ENCODE results near the gene B4GALT6.
"Not testable (repeated sequence)": the region's sequence is repeated elsewhere in the genome, so short reads cannot be mapped to it uniquely, and the experiment has no call there.

Gene B4GALT6
- 0.49 to 1.9 (median 0.90) reads per million in 4 experiments for total RNA-seq

GRCh38 chr18:31684279-31685096 is at the start of gene B4GALT6:
TSS of gene B4GALT6 (minus strand) at chr18:31684581. CDS start at chr18:31684426, 155 bp downstream.
- no peak for DNase-seq

GRCh38 chr18:31731628-31732027 is 47.2 kb upstream of the B4GALT6 start:
- DNase-seq: no peak

DNA sequence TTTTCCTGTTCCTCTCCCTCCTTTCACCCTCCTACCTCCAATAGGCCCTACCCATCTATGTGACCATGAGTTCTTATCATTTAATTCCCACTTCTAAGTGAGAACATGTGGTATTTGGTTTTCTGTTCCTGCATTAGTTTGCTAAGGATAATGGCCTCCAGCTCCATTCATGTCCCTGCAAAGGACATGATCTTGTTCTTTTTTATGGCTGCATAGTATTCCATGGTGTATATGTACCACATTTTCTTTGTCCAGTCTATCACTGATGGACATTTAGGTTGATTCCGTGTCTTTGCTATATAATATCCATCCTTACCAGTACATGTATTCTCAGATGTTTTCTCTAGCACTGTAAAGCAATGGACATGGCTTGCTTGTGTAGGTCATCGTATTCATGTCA is 44.8 kb upstream of the B4GALT6 start:
- DNase-seq: not testable (repeated sequence)

DNA sequence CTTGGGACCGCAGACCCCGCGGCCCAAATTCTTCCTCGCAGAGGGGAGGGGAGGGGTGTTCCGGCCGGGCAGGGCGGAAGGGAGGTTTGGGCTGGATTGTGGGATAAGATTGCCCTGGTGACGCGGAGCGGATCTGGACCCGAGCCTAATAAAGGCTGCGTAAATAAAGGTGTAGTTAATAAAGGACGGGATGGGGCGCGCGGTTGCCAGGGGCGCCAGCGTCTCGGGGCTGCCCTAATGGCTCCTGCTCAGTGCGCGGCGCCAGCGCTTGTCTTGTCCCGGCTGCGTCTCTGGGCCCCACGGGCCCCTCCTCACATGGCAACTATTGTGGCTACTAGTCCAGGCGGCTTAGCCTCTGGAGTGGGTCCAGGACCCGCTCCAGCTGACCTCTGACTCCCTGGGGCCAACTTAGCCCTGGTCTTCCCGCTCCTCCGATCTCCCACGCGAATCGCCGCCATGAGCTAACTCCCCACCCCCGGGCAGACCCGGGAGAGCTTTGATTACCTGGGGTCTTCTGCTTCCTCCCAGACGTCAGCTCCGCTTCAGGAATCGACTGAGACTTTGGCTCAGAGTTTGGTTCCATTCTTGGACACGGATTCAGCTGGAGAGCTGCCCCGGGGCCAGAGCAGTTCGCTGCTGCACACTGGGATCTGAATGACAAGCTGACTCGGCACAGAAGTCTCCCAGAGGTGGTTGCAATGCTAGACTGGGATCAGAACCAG is 39.8 kb upstream of the B4GALT6 start:
- DNase-seq: no peak

GRCh38 chr18:31723639-31723989 is 39.2 kb upstream of the B4GALT6 start:
- no peak for DNase-seq

DNA sequence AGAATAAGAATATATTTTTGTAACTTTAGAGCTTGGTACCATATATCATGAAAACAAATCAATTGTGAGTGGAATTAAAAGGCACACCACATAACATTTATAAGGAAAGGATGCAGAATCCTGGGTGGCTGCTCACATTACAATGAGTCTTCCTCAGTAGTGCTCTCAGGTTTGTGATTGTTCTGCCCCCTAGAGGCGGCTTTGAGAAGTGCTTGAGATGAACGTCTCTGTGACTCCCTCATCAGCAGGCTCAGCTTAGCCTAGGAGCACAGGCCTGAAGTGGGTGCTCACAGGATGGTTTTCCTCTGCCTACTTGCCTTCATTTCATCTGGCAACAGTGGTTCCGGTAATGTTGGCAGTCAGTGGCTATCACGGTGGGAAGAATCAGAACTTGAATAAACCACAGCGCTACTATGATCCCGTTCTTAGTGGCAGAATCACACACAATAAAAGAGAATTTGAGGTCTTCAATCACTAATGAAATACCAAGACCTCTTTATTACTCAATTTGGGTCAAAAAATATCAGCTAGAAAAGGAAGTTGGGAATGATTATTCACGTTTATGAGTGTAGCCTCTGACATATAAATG is 38.1 kb upstream of the B4GALT6 start:
- peak; percentile 46 for DNase-seq

GRCh38 chr18:31721601-31722000 is 37.2 kb upstream of the B4GALT6 start:
- DNase-seq: no peak

DNA sequence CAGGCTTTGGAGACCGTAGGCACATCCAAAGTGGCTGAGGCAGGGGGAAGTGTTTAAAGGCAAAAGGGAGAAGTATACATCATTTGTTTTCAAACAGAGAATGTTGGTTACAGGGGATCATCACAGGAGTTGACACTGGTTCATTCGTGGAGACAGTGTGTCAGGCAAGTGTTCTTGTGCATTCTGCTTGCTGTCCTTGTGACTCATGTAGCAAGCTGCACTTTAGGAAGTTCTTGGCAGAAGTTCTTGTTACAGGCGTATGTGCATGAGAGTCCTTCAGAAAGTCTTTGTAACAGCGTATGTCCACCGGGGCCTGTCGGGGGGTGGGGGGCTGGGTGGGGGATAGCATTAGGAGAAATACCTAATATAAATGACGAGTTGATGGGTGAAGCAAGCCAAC is 36.5 kb upstream of the B4GALT6 start:
- DNase-seq: no peak

DNA sequence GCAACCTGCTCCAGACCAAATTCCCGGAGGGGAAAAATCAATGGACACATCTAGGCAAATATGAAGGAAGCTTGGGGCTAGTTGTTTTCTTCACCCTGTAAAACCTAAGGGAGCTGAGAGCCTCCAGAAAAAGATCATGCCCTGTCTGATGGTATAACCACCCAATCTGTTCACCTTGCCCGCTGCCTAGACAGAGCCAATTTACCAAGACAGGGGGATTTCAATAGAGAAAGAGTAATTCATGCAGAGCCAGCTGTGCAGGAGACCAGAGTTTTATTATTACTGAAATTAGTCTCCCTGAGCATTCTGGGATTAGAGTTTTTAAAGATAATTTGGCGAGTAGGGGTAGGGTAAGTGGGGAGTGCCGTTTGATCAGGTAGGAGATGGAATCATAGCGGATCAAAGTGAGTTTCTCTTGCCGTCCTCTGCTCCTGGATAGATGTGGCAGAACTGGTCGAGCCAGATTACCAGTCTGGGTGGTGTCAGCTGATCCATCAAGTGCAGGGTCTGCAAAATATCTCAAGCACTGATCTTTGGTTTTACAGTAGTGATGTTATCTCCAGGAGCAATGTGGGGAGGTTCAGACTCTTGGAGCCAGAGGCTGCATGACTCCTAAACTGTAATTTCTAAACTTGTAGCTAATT is 35.1 kb upstream of the B4GALT6 start:
- DNase-seq: no peak

DNA sequence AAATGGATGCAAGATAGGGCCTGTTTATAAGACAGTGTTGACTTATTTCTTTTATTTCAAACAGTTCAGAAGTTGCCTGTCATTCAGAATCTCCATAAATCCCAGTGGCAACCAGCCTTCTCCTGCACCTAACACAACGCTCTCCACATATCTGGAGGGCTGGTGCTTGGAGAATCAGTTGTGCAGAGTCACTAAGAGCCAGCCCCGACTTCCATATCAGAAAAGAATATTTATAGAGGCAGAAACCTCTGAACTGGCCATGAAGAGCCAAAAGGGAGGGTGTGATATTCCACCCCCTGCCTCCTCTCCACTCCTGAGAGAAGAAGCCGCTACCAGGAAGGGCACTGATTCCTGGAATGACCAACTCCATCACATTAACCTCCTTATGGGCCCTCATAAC is 34.0 kb upstream of the B4GALT6 start:
- DNase-seq: no peak

- no peak for DNase-seq
These were observed 32.0 kb upstream of the B4GALT6 start for GRCh38 chr18:31716362-31716761.

DNA sequence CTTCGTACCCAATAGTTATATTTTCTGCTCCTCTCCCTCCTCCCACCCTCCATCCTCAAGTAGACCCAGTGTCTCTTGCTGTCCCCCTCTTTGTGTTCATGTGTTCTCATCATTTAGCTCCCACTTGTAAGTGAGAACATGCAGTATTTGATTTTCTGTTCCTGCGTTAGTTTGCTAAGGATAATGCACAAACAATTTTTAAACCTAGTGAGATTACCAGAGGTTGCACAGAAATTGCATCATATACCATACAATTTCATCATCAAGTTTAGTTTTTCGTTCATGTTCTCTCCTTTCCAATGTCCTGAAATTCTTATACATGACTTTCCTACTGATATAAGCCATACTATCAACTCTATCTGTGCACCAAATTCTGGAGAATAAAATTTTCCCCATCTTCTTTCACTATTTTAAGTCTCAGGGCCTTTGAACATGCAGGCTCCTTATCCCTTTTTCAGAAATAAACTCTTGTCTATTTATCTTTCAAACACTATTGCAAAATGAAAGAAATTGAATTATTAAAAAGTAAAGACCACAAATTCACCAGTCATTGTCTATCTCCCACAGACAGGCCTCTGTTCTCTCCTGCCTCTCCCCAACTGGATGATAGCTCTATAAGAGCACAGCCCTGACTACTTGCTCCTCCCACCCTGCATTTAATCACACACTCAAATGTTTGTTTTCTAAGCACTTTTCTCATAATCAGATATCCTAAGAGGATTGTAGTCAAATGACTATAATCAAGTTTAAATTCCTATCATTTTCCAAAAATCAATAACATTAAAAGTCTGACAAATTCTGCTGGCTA is 27.2 kb upstream of the B4GALT6 start:
- DNase-seq: no peak

DNA sequence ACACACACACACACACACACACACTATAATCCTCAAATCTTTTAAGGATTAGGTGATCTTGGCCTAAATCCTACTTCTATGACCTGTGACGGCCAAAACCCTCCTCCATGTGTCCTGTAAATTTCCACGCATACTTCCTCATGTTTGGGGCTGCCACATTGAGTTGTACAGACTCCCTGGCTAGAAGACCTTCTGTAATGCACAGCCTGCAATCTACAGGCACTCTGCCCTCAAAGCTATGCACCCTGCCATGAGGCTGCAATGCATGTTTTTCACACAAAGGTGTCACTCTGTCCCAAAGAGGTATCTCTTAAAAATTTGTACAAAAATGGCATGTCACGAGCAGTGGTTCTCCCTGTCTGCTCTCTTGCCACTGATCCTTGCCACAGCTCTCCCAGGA is 26.4 kb upstream of the B4GALT6 start:
- DNase-seq: no peak

DNA sequence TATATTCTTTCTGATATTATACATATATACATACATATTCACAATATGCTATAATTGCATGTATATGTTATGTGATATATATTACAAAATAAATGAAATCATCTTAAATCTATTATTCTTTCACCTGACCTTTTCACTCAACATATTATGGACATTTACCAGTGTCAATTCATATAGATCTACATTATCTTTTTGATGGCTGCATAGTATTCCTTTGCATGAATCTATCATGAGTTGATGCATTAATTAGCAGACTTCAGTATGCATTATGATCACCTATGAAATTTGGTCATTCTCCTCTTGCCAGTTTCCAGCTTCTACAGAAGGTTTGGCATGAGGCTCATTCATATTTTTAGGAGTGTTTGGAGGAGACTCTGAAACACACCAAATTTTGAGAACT is 23.4 kb upstream of the B4GALT6 start:
- no peak for DNase-seq

- no peak for DNase-seq
These were observed 18.1 kb upstream of the B4GALT6 start for GRCh38 chr18:31702449-31702848.

GRCh38 chr18:31701744-31702143 is 17.4 kb upstream of the B4GALT6 start:
- no peak for DNase-seq

DNA sequence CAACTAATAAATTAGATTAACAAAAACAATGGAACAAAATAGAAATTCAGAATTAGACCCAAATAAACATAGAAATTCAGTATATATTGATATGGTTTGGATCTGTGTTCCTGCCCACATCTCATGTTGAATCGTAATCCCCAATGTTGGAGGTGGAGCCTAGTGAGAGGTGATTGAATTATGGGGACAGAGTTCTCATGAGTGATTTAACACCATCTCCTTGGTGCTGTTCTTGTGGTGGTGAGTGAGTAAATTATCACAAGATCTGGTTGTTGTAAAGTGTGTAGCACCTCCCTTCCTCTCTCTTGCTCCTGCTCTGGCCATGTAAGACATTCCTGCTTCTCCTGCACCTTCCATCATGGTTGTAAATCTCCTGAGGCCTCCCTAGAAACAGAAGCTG is 16.6 kb upstream of the B4GALT6 start:
- no peak for DNase-seq

- DNase-seq: no peak
These were observed 13.2 kb upstream of the B4GALT6 start for GRCh38 chr18:31697351-31698298.

DNA sequence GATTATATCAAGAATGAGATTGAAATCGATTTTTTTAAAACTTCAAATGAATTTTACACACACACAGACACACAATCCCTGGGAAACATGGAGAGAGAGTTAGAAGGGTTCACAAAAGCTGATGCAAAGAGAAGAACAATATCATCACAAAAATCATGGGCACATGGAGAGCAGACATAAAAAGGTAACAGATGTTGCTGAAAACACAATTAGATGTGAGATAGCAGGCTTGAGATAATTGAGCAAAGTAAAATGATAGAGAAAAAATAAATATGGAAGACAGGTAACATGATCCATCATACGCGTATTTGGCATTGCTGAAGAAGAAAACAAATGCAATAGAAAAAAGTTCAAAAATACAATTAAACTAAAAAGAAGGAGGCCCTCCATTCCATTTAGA is 11.6 kb upstream of the B4GALT6 start:
- DNase-seq: no peak

DNA sequence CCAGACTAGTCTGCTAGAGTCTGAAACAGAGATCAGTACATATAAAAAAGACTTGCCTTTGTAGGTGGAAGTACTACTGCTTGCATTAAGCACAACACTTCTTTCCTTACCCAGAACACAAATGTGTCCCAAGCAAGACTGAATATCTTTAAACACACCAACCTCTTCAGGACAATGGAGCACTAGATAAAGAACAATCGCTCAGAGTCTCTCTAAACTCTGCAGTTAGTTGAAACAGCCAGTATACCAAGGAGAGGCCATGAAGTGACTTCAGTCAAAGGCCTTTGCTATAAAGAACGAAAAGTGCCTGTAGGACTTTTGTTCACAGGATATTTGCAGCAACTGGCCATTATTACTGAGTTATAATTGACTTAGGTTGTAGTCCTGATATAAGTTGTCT is 9.9 kb upstream of the B4GALT6 start:
- DNase-seq: no peak

GRCh38 chr18:31688606-31689005 is 4.2 kb upstream of the B4GALT6 start:
- DNase-seq: no peak
